H1 (cell line): ENCODE results near the gene DOK7. TPM values are rescaled to one million over a fixed set of nuclear protein-coding genes. Genes with fewer than 3 reads are reported as not detected.

Experiments
- CTCF ChIA-PET: fragments of 300-600 bp; sonication (Branson Sonifier 250); formaldehyde crosslinking; loops from one replicate; lab custom pipeline; 2021; ENCODE audit not compliant: partially characterized antibody; lab: Charles Lee
- POLR2A ChIA-PET: fragments of 300-600 bp; sonication (Branson Sonifier 250); formaldehyde crosslinking; loops from one replicate; lab custom pipeline; 2021; ENCODE audit warnings: inconsistent platforms; ENCODE audit not compliant: partially characterized antibody; lab: Charles Lee
- DNase-seq, 2 experiments: peaks; one replicate each; pipeline versions ENCODE4 v3.0.0 to v3.0.0-alpha.2; 2010 to 2022; ENCODE audit warnings: low spot score in 2 of 2, low read depth in 1 of 2, mixed read lengths in 1 of 2
- FAIRE-seq: peaks from 2 replicates; lab custom pipeline; 2011; peaks lifted over from hg19 to GRCh38; lab: Jason Lieb, UNC
- H2AFZ ChIP-seq: 2 replicates; pipeline ENCODE4 v1.8.1; 2012; ENCODE audit warnings: low read length, inconsistent platforms
- H2AK5ac ChIP-seq: 2 replicates; pipeline ENCODE4 v1.6.1; 2013; ENCODE audit warnings: low read depth, low read length
- H2BK120ac ChIP-seq: replicated peaks from 2 replicates; pipeline ENCODE3; 2013; ENCODE audit warnings: low read depth, low read length, inconsistent platforms
- H2BK12ac ChIP-seq: 2 replicates; pipeline ENCODE4 v1.6.1; 2013; ENCODE audit warnings: low read depth, low read length
- H2BK15ac ChIP-seq: 2 replicates; pipeline ENCODE4 v1.6.1; 2013; ENCODE audit warnings: low read length
- H2BK20ac ChIP-seq: 2 replicates; pipeline ENCODE4 v1.6.1; 2013; ENCODE audit warnings: low read length
- H2BK5ac ChIP-seq: 2 replicates; pipeline ENCODE4 v1.6.1; 2013; ENCODE audit warnings: low read depth, low read length
- H3K14ac ChIP-seq: 2 replicates; pipeline ENCODE4 v1.6.1; 2013; ENCODE audit warnings: inconsistent platforms; ENCODE audit not compliant: insufficient read length
- H3K18ac ChIP-seq: 2 replicates; pipeline ENCODE4 v1.6.1; 2013; ENCODE audit warnings: low read length; ENCODE audit errors: extremely low read depth
- H3K23ac ChIP-seq: 2 replicates; pipeline ENCODE4 v1.6.1; 2013; ENCODE audit warnings: inconsistent platforms; ENCODE audit not compliant: insufficient read length
- H3K23me2 ChIP-seq: 2 replicates; pipeline ENCODE4 v1.6.1; 2013; ENCODE audit warnings: low read depth, low read length
- H3K27ac ChIP-seq: 2 replicates; pipeline ENCODE4 v1.6.1; 2011; ENCODE audit warnings: low read depth, low read length, inconsistent platforms
- H3K27me3 ChIP-seq, 4 experiments: replicated peaks in 1 of 4; 1 replicate in 1 of 4; 2 replicates in 3 of 4; pipeline versions ENCODE4 v1.6.1 to v1.8.1; 2011 to 2013; ENCODE audit warnings: low read length in 3 of 4, mild to moderate bottlenecking in 3 of 4, inconsistent platforms in 2 of 4, mixed read lengths in 2 of 4, moderate library complexity in 1 of 4; ENCODE audit not compliant: control insufficient read depth in 3 of 4, insufficient read depth in 3 of 4; ENCODE audit errors: extremely low read depth in 1 of 4
- H3K36me3 ChIP-seq, 4 experiments: 2 replicates each; pipeline versions ENCODE4 v1.6.1 to v1.8.1; 2011 to 2013; ENCODE audit warnings: mild to moderate bottlenecking in 4 of 4, low read length in 3 of 4, moderate library complexity in 2 of 4, control low read depth in 1 of 4, inconsistent platforms in 1 of 4; ENCODE audit not compliant: insufficient read depth in 4 of 4, control insufficient read depth in 2 of 4
- H3K4ac ChIP-seq: replicated peaks from 2 replicates; pipeline ENCODE3; 2013; ENCODE audit warnings: low read length, low read depth, mixed read lengths, inconsistent platforms; ENCODE audit not compliant: insufficient read length
- H3K4me1 ChIP-seq, 4 experiments: replicated peaks in 1 of 4; 1 replicate in 1 of 4; 2 replicates in 3 of 4; pipeline versions ENCODE4 v1.6.1 to v1.8.1; 2011 to 2013; ENCODE audit warnings: low read length in 3 of 4, inconsistent platforms in 2 of 4, mixed read lengths in 1 of 4; ENCODE audit not compliant: insufficient read depth in 4 of 4, control insufficient read depth in 3 of 4
- H3K4me2 ChIP-seq, 2 experiments: 2 replicates each; pipeline versions ENCODE4 v1.6.1 to v1.8.1; 2011 to 2013; ENCODE audit warnings: low read depth in 2 of 2, low read length in 2 of 2, control low read depth in 1 of 2, inconsistent platforms in 1 of 2, mild to moderate bottlenecking in 1 of 2; ENCODE audit not compliant: insufficient read depth in 1 of 2
- H3K4me3 ChIP-seq, 4 experiments: fragments of 200-600, 300-600 bp in 1 of 4; sonication (generic), shearing (Covaris generic), sonication (Bioruptor Twin) in 1 of 4; 2 replicates each; pipeline versions ENCODE4 v1.5.1 to v1.8.1; 2011 to 2016; ENCODE audit warnings: low read length in 4 of 4, low read depth in 3 of 4, control low read depth in 2 of 4, inconsistent platforms in 2 of 4, mild to moderate bottlenecking in 2 of 4, mixed read lengths in 1 of 4, moderate library complexity in 1 of 4; ENCODE audit not compliant: insufficient read depth in 2 of 4; ENCODE audit errors: extremely low read depth in 1 of 4
- H3K56ac ChIP-seq: replicated peaks from 2 replicates; pipeline ENCODE3; 2013; ENCODE audit warnings: low read depth, mild to moderate bottlenecking, mixed read lengths, low read length, inconsistent platforms; ENCODE audit not compliant: insufficient read length
- H3K79me1 ChIP-seq: 2 replicates; pipeline ENCODE4 v1.6.1; 2013; ENCODE audit warnings: low read depth, low read length, control low read depth
- H3K79me2 ChIP-seq, 2 experiments: 2 replicates each; pipeline versions ENCODE4 v1.6.1 to v1.8.1; 2012 to 2013; ENCODE audit warnings: low read length in 2 of 2, mild to moderate bottlenecking in 2 of 2, inconsistent platforms in 1 of 2; ENCODE audit not compliant: insufficient read depth in 2 of 2, control insufficient read depth in 1 of 2
- H3K9ac ChIP-seq, 4 experiments: replicated peaks in 1 of 4; 1 replicate in 1 of 4; 2 replicates in 3 of 4; pipeline versions ENCODE4 v1.6.1 to v1.8.1; 2011 to 2013; ENCODE audit warnings: low read depth in 3 of 4, low read length in 3 of 4, control low read depth in 2 of 4, mild to moderate bottlenecking in 2 of 4, moderate library complexity in 2 of 4, inconsistent platforms in 1 of 4; ENCODE audit errors: extremely low read depth in 1 of 4
- H3K9me3 ChIP-seq, 2 experiments: 2 replicates each; pipeline versions ENCODE4 v1.6.1 to v1.8.1; 2012 to 2013; ENCODE audit warnings: mild to moderate bottlenecking in 2 of 2, moderate library complexity in 2 of 2, control low read depth in 1 of 2, inconsistent platforms in 1 of 2, low read depth in 1 of 2, low read length in 1 of 2, mixed read lengths in 1 of 2; ENCODE audit not compliant: insufficient read depth in 2 of 2
- H4K20me1 ChIP-seq, 2 experiments: replicated peaks in 1 of 2; 2 replicates each; pipeline versions ENCODE3 to v1.8.1; 2011 to 2013; ENCODE audit warnings: inconsistent platforms in 2 of 2, low read length in 2 of 2, mild to moderate bottlenecking in 1 of 2; ENCODE audit not compliant: insufficient read depth in 2 of 2, control insufficient read depth in 1 of 2
- H4K5ac ChIP-seq: 2 replicates; pipeline ENCODE4 v1.6.1; 2013; ENCODE audit warnings: low read length, low read depth, mixed read lengths, inconsistent platforms; ENCODE audit not compliant: insufficient read length
- H4K8ac ChIP-seq: 2 replicates; pipeline ENCODE4 v1.8.0; 2013; ENCODE audit warnings: mild to moderate bottlenecking, moderate library complexity, low read length, inconsistent platforms; ENCODE audit not compliant: insufficient read depth; ENCODE audit errors: extremely low read depth
- H4K91ac ChIP-seq: replicated peaks from 2 replicates; pipeline ENCODE3; 2013; ENCODE audit warnings: low read length, mixed read lengths, inconsistent platforms; ENCODE audit not compliant: insufficient read length
- BACH1 ChIP-seq: IDR thresholded peaks from 2 replicates; pipeline ENCODE4 v1.6.1; 2012; ENCODE audit warnings: low read length, improper control_type of control experiment
- GTF2F1 ChIP-seq: IDR thresholded peaks from 2 replicates; pipeline ENCODE4 v1.6.1; 2012; ENCODE audit warnings: low read depth, low read length, improper control_type of control experiment, borderline replicate concordance
- JUND ChIP-seq: IDR thresholded peaks from 2 replicates; pipeline ENCODE4 v1.6.1; 2011; ENCODE audit warnings: mild to moderate bottlenecking, improper control_type of control experiment, low read length
- KDM5A ChIP-seq: fragments of 200-600 bp; IDR thresholded peaks from 2 replicates; pipeline ENCODE4 v1.7.1; 2012; ENCODE audit warnings: mild to moderate bottlenecking, low read length, inconsistent platforms, mixed read lengths
- SP1 ChIP-seq: IDR thresholded peaks from 2 replicates; pipeline ENCODE4 v1.6.1; 2011; ENCODE audit warnings: low read depth, low read length
- SUZ12 ChIP-seq: fragments of 200-600 bp; sonication (generic); IDR thresholded peaks from 2 replicates; pipeline ENCODE4 v1.6.1; 2012; ENCODE audit warnings: mild to moderate bottlenecking, inconsistent platforms, low read length, moderate library complexity, mixed read lengths
- TAF7 ChIP-seq: optimal IDR thresholded peaks from 2 replicates; pipeline ENCODE3; 2011; ENCODE audit warnings: low read depth, mild to moderate bottlenecking, inconsistent platforms, low read length, moderate library complexity, borderline replicate concordance
- WGBS, 2 experiments: shearing (Covaris generic) in 1 of 2; methylation state at CpG; one replicate each; pipeline versions ENCODE4 v1.1.6 to v1.1.7; 2013 to 2015; ENCODE audit warnings: low lambda C conversion rate in 2 of 2, mixed read lengths in 2 of 2, inconsistent platforms in 1 of 2, low coverage in 1 of 2, missing lambda C conversion rate in 1 of 2; ENCODE audit not compliant: insufficient replicate concordance in 2 of 2, insufficient coverage in 1 of 2, insufficient read length in 1 of 2; ENCODE audit errors: extremely low coverage in 1 of 2, missing lambda C conversion rate in 1 of 2; 5-methylcytosine and 5-hydroxymethylcytosine counted together
- polyA plus RNA-seq, 7 experiments: library from polyadenylated mRNA; depleted of rRNA in 3 of 7; stranded (reverse) in 5 of 7; unstranded in 2 of 7; fragments of >200 nt in 5 of 7; fragments of 200-250 nt in 2 of 7; gene quantifications; 1 replicate in 5 of 7; 2 replicates in 1 of 7; 4 replicates in 1 of 7; pipeline versions ENCODE4 v1.2.1 to v1.2.3, GENCODE V29; 2011 to 2013; ENCODE audit warnings: missing spikeins in 2 of 7, mixed read lengths in 2 of 7
- total RNA-seq: library from RNA; stranded (reverse); fragmentation: NEBNext Ultra II Directional; extraction: Animal tissue kit (Norgen Biotek cat#: 25700); gene quantifications from 2 replicates; pipeline ENCODE4 v1.2.1, GENCODE V29; 2021

Gene DOK7
- total and polyA plus RNA-seq, 2 of the 8 experiments (the other 6 are each of a cell fraction or from before 2014, with no cell fraction given) = 0.32 TPM; not detected in 1

GRCh38 chr4:3501825-3502425, 38.8 kb downstream of the DOK7 start:
- H2AK5ac ChIP-seq = no peak overlapping the region
- H3K27me3 ChIP-seq = peaks cover 2 to 15% (median 9%) of the 10 kb centered on the region in 4 experiments; a peak in 4 of 7 replicates
- H3K23me2 ChIP-seq = no peaks in the 10 kb centered on the region
- H3K36me3 ChIP-seq = peaks cover 0 to 7% (median 0%) of the 10 kb centered on the region in 4 experiments; a peak in 2 of 8 replicates
- no peak overlapping the region for H4K5ac ChIP-seq
- H3K4ac ChIP-seq = no peak overlapping the region
- WGBS, 2 experiments = 93% methylated on average over 17 of the region's 19 CpGs; no CpG with 5 or more reads in 1 of the 2 experiments
- no peak overlapping the region for H3K27ac ChIP-seq
- ChIA-PET POLR2A (interaction anchor here (4.1 kb wide), 1 partner anchor 12 kb away, joined by 15 read pairs; no protein-coding TSS in a partner anchor), CTCF (interaction anchor here (1.4 to 8.0 kb wide), 2 partner anchors 12 to 25 kb away, joined by 3 to 72 read pairs; no protein-coding TSS in a partner anchor)
- H3K14ac ChIP-seq = no peak overlapping the region
- no peak overlapping the region for H2BK5ac ChIP-seq
- H2BK120ac ChIP-seq = no peak overlapping the region
- no peak overlapping the region for H2BK12ac ChIP-seq
- no peak overlapping the region for H3K4me2 ChIP-seq
- no peaks in the 10 kb centered on the region; a peak in 2 of 7 replicates for H3K4me1 ChIP-seq
- H3K18ac ChIP-seq = no peak overlapping the region
- no peak overlapping the region for H2BK15ac ChIP-seq
- no peak for FAIRE-seq
- H4K20me1 ChIP-seq = peaks cover 33 to 58% of the 10 kb centered on the region in 2 experiments
- H2BK20ac ChIP-seq = no peak overlapping the region
- no peak overlapping the region for H4K91ac ChIP-seq
- no peaks in the 10 kb centered on the region; the same call in none of the 2 replicates for H3K79me1 ChIP-seq
- H2AFZ ChIP-seq = no peak overlapping the region
- H3K79me2 ChIP-seq = no peaks in the 10 kb centered on the region; a peak in 1 of 4 replicates
- no peak overlapping the region for H3K9ac ChIP-seq
- H3K9me3 ChIP-seq = no peaks in the 10 kb centered on the region
- H3K23ac ChIP-seq = no peak overlapping the region
- DNase-seq = no peak
- no peak overlapping the region for H3K4me3 ChIP-seq
- TF ChIP-seq SP1 (no peak), KDM5A (no peak), BACH1 (no peak), GTF2F1 (no peak), JUND (no peak), SUZ12 (no peak), TAF7 (no peak)
- TF ChIP-seq, all 59 proteins: peak for 0
- no peak overlapping the region for H3K56ac ChIP-seq
- no peak overlapping the region; the same call in 1 of the 2 replicates for H4K8ac ChIP-seq
